ENCODE results near the gene KAZN.

KAZN gene

DNA sequence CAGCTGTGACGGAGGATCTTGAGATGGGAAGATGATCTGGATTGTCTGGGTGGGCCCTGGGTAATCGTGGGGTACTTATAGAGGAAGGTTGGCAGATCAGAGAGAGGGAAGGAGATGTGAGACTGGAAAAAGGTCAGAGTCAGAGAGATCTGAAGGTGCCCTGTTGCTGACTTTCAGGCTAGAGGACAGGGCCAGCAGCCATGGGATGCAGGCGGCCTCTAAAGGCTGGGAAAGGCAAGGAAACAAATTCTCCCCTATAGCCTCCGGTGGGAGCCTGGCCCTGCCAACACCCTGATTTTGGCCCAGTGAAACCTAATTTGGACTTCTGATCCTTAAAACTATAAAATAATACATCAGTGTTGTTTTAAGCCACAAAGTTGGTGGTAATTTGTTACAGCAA is 401.5 kb downstream of the KAZN start:
- no peaks in the 10 kb centered on the region for H3K79me2 ChIP-seq (ENCODE audit: low read length)
- no peak for DNase-seq
- no peak overlapping the region for H2AFZ ChIP-seq (ENCODE audit: low read length)
- no peaks in the 10 kb centered on the region for H3K27me3 ChIP-seq (replicated peaks; ENCODE audit: insufficient read depth, low read length)
- no peak overlapping the region for H3K9ac ChIP-seq (ENCODE audit: low read length)
- H3K4me3 ChIP-seq (ENCODE audit: low read length), result no peak overlapping the region
- no peak overlapping the region for H3K4me2 ChIP-seq (ENCODE audit: low read depth, low read length)
- no peak overlapping the region for H3K27ac ChIP-seq (ENCODE audit: low read length)
- no peaks in the 10 kb centered on the region for H3K4me1 ChIP-seq (ENCODE audit: low read length)
- no peaks in the 10 kb centered on the region for H3K9me3 ChIP-seq (replicated peaks; ENCODE audit: insufficient read depth, low read length)
- H3F3A ChIP-seq (ENCODE audit: insufficient read depth, low read length), result no peaks in the 10 kb centered on the region
- H3K9me2 ChIP-seq (replicated peaks; ENCODE audit: insufficient read depth, low read length), result no peaks in the 10 kb centered on the region
- TF ChIP-seq, protein P1, sequence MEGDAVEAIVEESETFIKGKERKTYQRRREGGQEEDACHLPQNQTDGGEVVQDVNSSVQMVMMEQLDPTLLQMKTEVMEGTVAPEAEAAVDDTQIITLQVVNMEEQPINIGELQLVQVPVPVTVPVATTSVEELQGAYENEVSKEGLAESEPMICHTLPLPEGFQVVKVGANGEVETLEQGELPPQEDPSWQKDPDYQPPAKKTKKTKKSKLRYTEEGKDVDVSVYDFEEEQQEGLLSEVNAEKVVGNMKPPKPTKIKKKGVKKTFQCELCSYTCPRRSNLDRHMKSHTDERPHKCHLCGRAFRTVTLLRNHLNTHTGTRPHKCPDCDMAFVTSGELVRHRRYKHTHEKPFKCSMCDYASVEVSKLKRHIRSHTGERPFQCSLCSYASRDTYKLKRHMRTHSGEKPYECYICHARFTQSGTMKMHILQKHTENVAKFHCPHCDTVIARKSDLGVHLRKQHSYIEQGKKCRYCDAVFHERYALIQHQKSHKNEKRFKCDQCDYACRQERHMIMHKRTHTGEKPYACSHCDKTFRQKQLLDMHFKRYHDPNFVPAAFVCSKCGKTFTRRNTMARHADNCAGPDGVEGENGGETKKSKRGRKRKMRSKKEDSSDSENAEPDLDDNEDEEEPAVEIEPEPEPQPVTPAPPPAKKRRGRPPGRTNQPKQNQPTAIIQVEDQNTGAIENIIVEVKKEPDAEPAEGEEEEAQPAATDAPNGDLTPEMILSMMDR (IDR thresholded peaks at IDR 0.05; ENCODE audit: low read length), result no peak
- H4K20me1 ChIP-seq (ENCODE audit: insufficient read depth, low read length), result no peaks in the 10 kb centered on the region
- H3K36me3 ChIP-seq (replicated peaks; ENCODE audit: insufficient read depth, low read length), result no peaks in the 10 kb centered on the region

DNA sequence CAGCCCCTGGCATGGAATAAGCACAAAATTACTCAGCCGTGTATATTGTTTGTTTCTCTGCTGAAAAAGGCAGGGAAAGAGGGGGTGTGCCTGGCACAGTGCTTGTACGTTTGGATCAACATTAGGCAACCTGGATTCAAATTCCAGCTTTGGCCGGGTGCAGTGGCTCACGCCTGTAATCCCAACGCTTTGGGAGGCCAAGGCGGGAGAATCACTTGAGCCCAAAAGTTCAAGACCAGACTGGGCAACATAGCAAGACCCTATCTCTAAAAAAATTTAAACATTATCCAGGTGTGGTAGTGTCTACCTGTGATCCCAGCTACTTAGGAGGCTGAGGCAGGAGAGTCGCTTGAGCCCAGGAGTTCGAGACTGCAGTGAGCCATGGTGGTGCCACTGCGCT is 402.2 kb downstream of the KAZN start:
- TF ChIP-seq EZH2phosphoT487 (IDR thresholded peaks at IDR 0.05; ENCODE audit: low read length) (no peak), EZH2 (optimal IDR thresholded peaks at IDR 0.05; ENCODE audit: low read depth, low read length) (no peak)
- TF ChIP-seq, protein P1 (IDR thresholded peaks at IDR 0.05; ENCODE audit: low read length), result no peak
- Histone ChIP-seq H3K9me3 (replicated peaks; ENCODE audit: insufficient read depth, low read length) (no peaks in the 10 kb centered on the region), H3K27ac (ENCODE audit: low read length) (no peak overlapping the region), H4K20me1 (ENCODE audit: insufficient read depth, low read length) (no peaks in the 10 kb centered on the region), H3K9me2 (replicated peaks; ENCODE audit: insufficient read depth, low read length) (no peaks in the 10 kb centered on the region), H3K79me2 (ENCODE audit: low read length) (no peaks in the 10 kb centered on the region), H3K4me3 (ENCODE audit: low read length) (no peak overlapping the region), H3F3A (ENCODE audit: insufficient read depth, low read length) (no peaks in the 10 kb centered on the region), H3K27me3 (replicated peaks; ENCODE audit: insufficient read depth, low read length) (no peaks in the 10 kb centered on the region), H3K9ac (ENCODE audit: low read length) (no peak overlapping the region), H2AFZ (ENCODE audit: low read length) (no peak overlapping the region), H3K4me1 (ENCODE audit: low read length) (no peaks in the 10 kb centered on the region), H3K36me3 (replicated peaks; ENCODE audit: insufficient read depth, low read length) (no peaks in the 10 kb centered on the region), H3K4me2 (ENCODE audit: low read depth, low read length) (no peak overlapping the region)
- DNase-seq, result no peak

- Histone ChIP-seq H3K9me3 (replicated peaks; ENCODE audit: insufficient read depth, low read length) (no peaks in the 10 kb centered on the region), H3F3A (ENCODE audit: insufficient read depth, low read length) (no peaks in the 10 kb centered on the region), H3K79me2 (ENCODE audit: low read length) (no peaks in the 10 kb centered on the region), H3K9ac (ENCODE audit: low read length) (no peak overlapping the region), H3K4me3 (ENCODE audit: low read length) (no peak overlapping the region), H3K27me3 (replicated peaks; ENCODE audit: insufficient read depth, low read length) (no peaks in the 10 kb centered on the region), H4K20me1 (ENCODE audit: insufficient read depth, low read length) (no peaks in the 10 kb centered on the region), H2AFZ (ENCODE audit: low read length) (no peak overlapping the region), H3K4me2 (ENCODE audit: low read depth, low read length) (no peak overlapping the region), H3K9me2 (replicated peaks; ENCODE audit: insufficient read depth, low read length) (no peaks in the 10 kb centered on the region), H3K4me1 (ENCODE audit: low read length) (no peaks in the 10 kb centered on the region), H3K27ac (ENCODE audit: low read length) (no peak overlapping the region), H3K36me3 (replicated peaks; ENCODE audit: insufficient read depth, low read length) (no peaks in the 10 kb centered on the region)
- DNase-seq, result no peak
- TF ChIP-seq EZH2 (optimal IDR thresholded peaks at IDR 0.05; ENCODE audit: low read depth, low read length) (no peak), EZH2phosphoT487 (IDR thresholded peaks at IDR 0.05; ENCODE audit: low read length) (no peak)
- TF ChIP-seq, protein P1 (IDR thresholded peaks at IDR 0.05; ENCODE audit: low read length), result no peak
These were observed 402.9 kb downstream of the KAZN start for GRCh38 chr1:15001317-15001915.

All from MM.1S (cell line).